Measurements from ENCODE around the gene C6orf132.
"Not testable (repeated sequence)": the region's sequence is repeated elsewhere in the genome, so short reads cannot be mapped to it uniquely, and the experiment has no call there.

The C6orf132 gene

GRCh38 chr6:42159431-42160024 is 17.1 kb upstream of the C6orf132 start:
- no peak for DNase-seq (ENCODE audit: extremely low read depth in 1 of 2, low read depth in 1 of 2)

GRCh38 chr6:42158631-42159030 is 16.2 kb upstream of the C6orf132 start:
- DNase-seq (ENCODE audit: extremely low read depth in 1 of 2, low read depth in 1 of 2) = no peak

GRCh38 chr6:42158011-42158410 is 15.6 kb upstream of the C6orf132 start:
- DNase-seq (ENCODE audit: extremely low read depth in 1 of 2, low read depth in 1 of 2) = no peak

- DNase-seq (ENCODE audit: extremely low read depth in 1 of 2, low read depth in 1 of 2) = no peak
These were observed 14.2 kb upstream of the C6orf132 start for GRCh38 chr6:42156638-42157037.

- DNase-seq (ENCODE audit: extremely low read depth in 1 of 2, low read depth in 1 of 2) = no peak
These were observed 12.9 kb upstream of the C6orf132 start for GRCh38 chr6:42155293-42155692.

GRCh38 chr6:42154461-42155209 is 12.2 kb upstream of the C6orf132 start:
- no peak for DNase-seq (ENCODE audit: extremely low read depth in 1 of 2, low read depth in 1 of 2)

- DNase-seq (ENCODE audit: extremely low read depth in 1 of 2, low read depth in 1 of 2) = no peak
These were observed 11.5 kb upstream of the C6orf132 start for GRCh38 chr6:42153921-42154320.

GRCh38 chr6:42152528-42153213 is 10.3 kb upstream of the C6orf132 start:
- DNase-seq (ENCODE audit: extremely low read depth in 1 of 2, low read depth in 1 of 2) = not testable (repeated sequence)

GRCh38 chr6:42152024-42152423 is 9.6 kb upstream of the C6orf132 start:
- DNase-seq (ENCODE audit: extremely low read depth in 1 of 2, low read depth in 1 of 2) = no peak

- DNase-seq (ENCODE audit: extremely low read depth in 1 of 2, low read depth in 1 of 2) = no peak
These were observed 7.8 kb upstream of the C6orf132 start for GRCh38 chr6:42150254-42150653.

- no peak for DNase-seq (ENCODE audit: extremely low read depth in 1 of 2, low read depth in 1 of 2)
These were observed 5.6 kb upstream of the C6orf132 start for GRCh38 chr6:42148058-42148457.

GRCh38 chr6:42147138-42147562 is 4.7 kb upstream of the C6orf132 start:
- DNase-seq (ENCODE audit: extremely low read depth in 1 of 2, low read depth in 1 of 2) = no peak

- DNase-seq (ENCODE audit: extremely low read depth in 1 of 2, low read depth in 1 of 2) = no peak
These were observed 760 bp downstream of the C6orf132 start for GRCh38 chr6:42141603-42142117.

GRCh38 chr6:42140756-42141602 is 1.4 kb downstream of the C6orf132 start:
- DNase-seq (ENCODE audit: extremely low read depth in 1 of 2, low read depth in 1 of 2) = no peak

- no peak for DNase-seq (ENCODE audit: extremely low read depth in 1 of 2, low read depth in 1 of 2)
These were observed 2.4 kb downstream of the C6orf132 start for GRCh38 chr6:42140032-42140431.

GRCh38 chr6:42138630-42139619 is 3.5 kb downstream of the C6orf132 start:
- no peak for DNase-seq (ENCODE audit: extremely low read depth in 1 of 2, low read depth in 1 of 2)

- no peak for DNase-seq (ENCODE audit: extremely low read depth in 1 of 2, low read depth in 1 of 2)
These were observed 4.2 kb downstream of the C6orf132 start for GRCh38 chr6:42138190-42138589.

GRCh38 chr6:42137194-42137753 is 5.1 kb downstream of the C6orf132 start:
- DNase-seq (ENCODE audit: extremely low read depth in 1 of 2, low read depth in 1 of 2) = no peak

- DNase-seq (ENCODE audit: extremely low read depth in 1 of 2, low read depth in 1 of 2) = no peak
These were observed 5.8 kb downstream of the C6orf132 start for GRCh38 chr6:42136508-42137193.

All from activated CD8-positive, alpha-beta memory T cell treated with anti-CD3 and anti-CD28 coated beads for 1 hour (primary cell).